ENCODE measurements around the gene FRAT2.

Gene FRAT2

DNA sequence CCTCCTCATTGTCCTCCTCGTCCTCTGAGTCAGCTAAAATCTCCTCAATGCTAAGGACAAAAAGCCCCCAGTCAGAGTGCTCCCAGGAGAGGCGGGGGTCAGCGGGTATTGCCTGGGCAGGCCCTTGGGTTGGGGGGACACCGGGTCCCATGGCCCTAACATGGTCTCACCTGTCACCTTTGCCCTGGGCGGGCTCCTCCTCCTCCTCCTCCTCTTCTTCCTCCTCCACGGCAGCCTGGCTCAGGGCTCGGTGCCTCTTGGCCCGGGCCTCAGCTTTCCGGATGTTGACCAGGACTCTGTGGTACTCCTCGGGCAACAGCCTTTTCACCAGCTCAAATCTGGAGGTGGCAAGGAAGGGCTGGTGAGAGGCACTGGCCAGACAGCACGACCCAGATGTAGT lies 32.0 kb upstream of the FRAT2 start:
- no peak overlapping the region for H3K4me3 ChIP-seq (ENCODE audit: low read depth, low read length)
- no peak for DNase-seq (ENCODE audit: low read depth)
- TF ChIP-seq POLR2A (IDR thresholded peaks at IDR 0.05; ENCODE audit: extremely low read depth, insufficient read length) (no peak), MAX (IDR thresholded peaks at IDR 0.05; ENCODE audit: low read depth, low read length) (no peak), MYC (IDR thresholded peaks at IDR 0.05; ENCODE audit: low read depth, low read length) (no peak)
- TF ChIP-seq, protein P1, sequence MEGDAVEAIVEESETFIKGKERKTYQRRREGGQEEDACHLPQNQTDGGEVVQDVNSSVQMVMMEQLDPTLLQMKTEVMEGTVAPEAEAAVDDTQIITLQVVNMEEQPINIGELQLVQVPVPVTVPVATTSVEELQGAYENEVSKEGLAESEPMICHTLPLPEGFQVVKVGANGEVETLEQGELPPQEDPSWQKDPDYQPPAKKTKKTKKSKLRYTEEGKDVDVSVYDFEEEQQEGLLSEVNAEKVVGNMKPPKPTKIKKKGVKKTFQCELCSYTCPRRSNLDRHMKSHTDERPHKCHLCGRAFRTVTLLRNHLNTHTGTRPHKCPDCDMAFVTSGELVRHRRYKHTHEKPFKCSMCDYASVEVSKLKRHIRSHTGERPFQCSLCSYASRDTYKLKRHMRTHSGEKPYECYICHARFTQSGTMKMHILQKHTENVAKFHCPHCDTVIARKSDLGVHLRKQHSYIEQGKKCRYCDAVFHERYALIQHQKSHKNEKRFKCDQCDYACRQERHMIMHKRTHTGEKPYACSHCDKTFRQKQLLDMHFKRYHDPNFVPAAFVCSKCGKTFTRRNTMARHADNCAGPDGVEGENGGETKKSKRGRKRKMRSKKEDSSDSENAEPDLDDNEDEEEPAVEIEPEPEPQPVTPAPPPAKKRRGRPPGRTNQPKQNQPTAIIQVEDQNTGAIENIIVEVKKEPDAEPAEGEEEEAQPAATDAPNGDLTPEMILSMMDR (IDR thresholded peaks at IDR 0.05; ENCODE audit: low read depth, low read length): no peak

DNA sequence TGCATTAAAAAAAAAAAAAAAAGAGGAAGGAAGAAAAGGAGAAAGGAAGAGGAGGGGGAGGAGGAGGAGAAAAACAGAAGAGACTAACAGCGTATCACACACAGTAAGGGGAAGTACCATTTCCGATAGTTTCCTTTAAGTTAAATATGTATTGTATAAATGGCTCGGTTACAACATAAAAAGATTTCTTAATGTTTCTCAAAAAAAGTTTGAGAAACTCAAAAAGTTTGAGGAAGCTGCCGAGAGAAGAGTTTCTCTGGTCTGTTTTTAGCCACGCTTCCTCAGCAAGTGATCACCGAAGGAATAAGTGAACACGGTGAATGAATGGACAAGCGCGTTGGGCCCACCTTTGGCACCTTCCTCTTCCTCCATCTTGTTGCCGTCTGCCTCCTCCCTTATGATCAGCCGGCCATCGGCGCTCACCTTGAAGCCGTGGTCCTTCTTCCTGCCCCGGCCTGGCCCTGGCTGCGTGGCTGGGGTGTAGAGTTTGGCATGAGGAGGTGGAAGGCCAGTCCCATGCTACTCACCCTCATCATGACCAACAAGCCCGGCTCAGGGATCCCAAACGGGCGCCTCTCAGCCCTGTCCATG lies 31.3 kb upstream of the FRAT2 start:
- peak; percentile 95 for DNase-seq (ENCODE audit: low read depth)
- no peak overlapping the region for H3K4me3 ChIP-seq (ENCODE audit: low read depth, low read length)
- TF ChIP-seq, protein P1 (IDR thresholded peaks at IDR 0.05; ENCODE audit: low read depth, low read length): no peak
- TF ChIP-seq MYC (IDR thresholded peaks at IDR 0.05; ENCODE audit: low read depth, low read length): peak; percentile 13; the same call in 1 of the 2 replicates
- peak; percentile 40; the same call in 1 of the 2 replicates for TF ChIP-seq MAX (IDR thresholded peaks at IDR 0.05; ENCODE audit: low read depth, low read length)

DNA sequence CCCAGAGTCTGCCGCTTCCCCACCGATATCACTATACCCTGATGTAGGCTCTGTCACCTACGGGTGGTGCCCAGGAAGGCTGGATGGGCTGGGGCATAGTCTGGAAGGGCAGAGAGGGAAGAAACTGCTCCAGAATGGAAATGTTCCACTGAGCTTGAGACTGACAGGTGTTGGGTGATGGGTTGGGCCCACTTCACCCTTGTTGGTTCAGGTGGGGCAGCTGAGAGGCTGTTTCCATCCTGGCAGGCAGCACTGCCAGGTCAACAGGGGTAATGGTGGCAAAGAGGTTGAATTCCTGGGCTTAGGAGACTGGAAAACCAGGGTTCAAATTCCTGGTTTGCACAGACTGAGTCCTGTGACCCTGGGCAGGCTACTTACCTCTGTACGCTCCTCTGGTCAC lies 28.5 kb upstream of the FRAT2 start:
- DNase-seq (ENCODE audit: low read depth): no peak
- H3K4me3 ChIP-seq (ENCODE audit: low read depth, low read length): no peak overlapping the region
- TF ChIP-seq, protein P1 (IDR thresholded peaks at IDR 0.05; ENCODE audit: low read depth, low read length): no peak
- TF ChIP-seq MYC (IDR thresholded peaks at IDR 0.05; ENCODE audit: low read depth, low read length) (no peak), POLR2A (IDR thresholded peaks at IDR 0.05; ENCODE audit: extremely low read depth, insufficient read length) (no peak), MAX (IDR thresholded peaks at IDR 0.05; ENCODE audit: low read depth, low read length) (no peak)

- no peak overlapping the region for H3K4me3 ChIP-seq (ENCODE audit: low read depth, low read length)
- DNase-seq (ENCODE audit: low read depth): no peak
- TF ChIP-seq MAX (IDR thresholded peaks at IDR 0.05; ENCODE audit: low read depth, low read length) (no peak), MYC (IDR thresholded peaks at IDR 0.05; ENCODE audit: low read depth, low read length) (no peak), POLR2A (IDR thresholded peaks at IDR 0.05; ENCODE audit: extremely low read depth, insufficient read length) (no peak)
- TF ChIP-seq, protein P1 (IDR thresholded peaks at IDR 0.05; ENCODE audit: low read depth, low read length): no peak
These were observed 27.9 kb upstream of the FRAT2 start for GRCh38 chr10:97362310-97363033.

GRCh38 chr10:97361537-97361901 lies 27.0 kb upstream of the FRAT2 start:
- H3K4me3 ChIP-seq (ENCODE audit: low read depth, low read length): no peak overlapping the region
- TF ChIP-seq MYC (IDR thresholded peaks at IDR 0.05; ENCODE audit: low read depth, low read length) (no peak), POLR2A (IDR thresholded peaks at IDR 0.05; ENCODE audit: extremely low read depth, insufficient read length) (no peak), MAX (IDR thresholded peaks at IDR 0.05; ENCODE audit: low read depth, low read length) (no peak)
- TF ChIP-seq, protein P1 (IDR thresholded peaks at IDR 0.05; ENCODE audit: low read depth, low read length): no peak
- DNase-seq (ENCODE audit: low read depth): no peak
